T47D (cell line): ENCODE results near the gene FOXP2.

Experiments used
- DNase-seq, 2 experiments: peaks; one replicate each; pipeline versions ENCODE4 v3.0.0 to v3.0.0-alpha.2; 2011 to 2012; ENCODE audit warnings: low read depth in 1 of 2, low spot score in 1 of 2
- JUND ChIP-seq: IDR thresholded peaks from 2 replicates; pipeline ENCODE4 v1.6.1; 2012; ENCODE audit warnings: low read depth
- in situ Hi-C: cut with HindIII; loops from 2 replicates; pipeline ENCODE4 v1.10.0; 2016; ENCODE audit warnings: low sequenced_read_pairs, low pct_unique_long_range_greater_than_20kb

The FOXP2 gene

DNA sequence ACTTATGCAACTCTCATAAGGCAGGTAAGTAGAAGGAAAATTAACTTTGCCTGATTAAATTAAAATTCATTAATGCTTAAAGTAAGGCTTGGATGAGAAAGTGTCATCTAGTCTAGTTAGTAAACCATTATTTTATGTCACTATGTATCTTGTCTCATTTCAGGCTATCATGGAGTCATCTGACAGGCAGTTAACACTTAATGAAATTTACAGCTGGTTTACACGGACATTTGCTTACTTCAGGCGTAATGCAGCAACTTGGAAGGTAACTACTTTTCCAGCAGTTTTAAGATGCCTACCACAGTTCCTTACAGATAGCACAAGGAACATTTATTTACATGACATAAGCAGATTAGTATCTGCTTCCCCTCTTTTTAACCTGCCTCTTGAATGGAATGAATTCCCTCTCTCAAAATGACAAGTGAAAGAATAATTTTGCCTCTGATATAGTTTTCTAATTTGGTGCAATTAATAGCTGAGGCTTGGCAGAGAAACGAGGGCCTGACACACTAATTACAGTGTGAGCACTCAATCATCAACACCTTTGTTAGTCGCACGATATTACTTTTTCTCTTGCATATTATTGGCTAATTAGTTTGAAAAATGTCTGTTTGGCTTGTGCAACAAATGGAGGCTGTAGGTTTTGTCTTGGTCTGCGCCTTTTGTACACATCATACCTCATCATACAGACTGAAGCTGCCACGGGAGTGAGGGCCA is 245.0 kb downstream of the FOXP2 start:
- DNase-seq, result no peak
- in situ Hi-C loops, result no loop called here
- no peak for TF ChIP-seq JUND

DNA sequence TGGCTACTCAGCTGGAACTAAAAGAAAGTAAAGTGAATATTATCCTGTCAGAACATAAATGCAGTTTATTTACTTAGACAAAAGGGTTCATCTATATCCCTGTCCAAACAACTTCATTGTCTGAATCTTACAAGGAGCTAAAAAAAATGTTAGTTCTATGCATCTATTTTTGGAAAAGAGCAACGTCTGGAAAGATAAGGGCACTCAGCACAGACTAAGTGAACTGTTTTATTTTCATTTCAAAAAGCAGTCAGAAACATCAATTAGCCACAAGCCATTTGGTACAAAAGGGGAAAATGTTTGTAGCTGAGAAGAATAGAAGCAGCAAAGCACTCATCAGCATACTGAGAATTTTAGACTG is 245.5 kb downstream of the FOXP2 start:
- in situ Hi-C loops, result no loop called here
- TF ChIP-seq JUND, result no peak
- DNase-seq, result no peak

GRCh38 chr7:114660753-114661152 is 246.1 kb downstream of the FOXP2 start:
- TF ChIP-seq JUND, result no peak
- in situ Hi-C loops, result no loop called here
- no peak for DNase-seq

DNA sequence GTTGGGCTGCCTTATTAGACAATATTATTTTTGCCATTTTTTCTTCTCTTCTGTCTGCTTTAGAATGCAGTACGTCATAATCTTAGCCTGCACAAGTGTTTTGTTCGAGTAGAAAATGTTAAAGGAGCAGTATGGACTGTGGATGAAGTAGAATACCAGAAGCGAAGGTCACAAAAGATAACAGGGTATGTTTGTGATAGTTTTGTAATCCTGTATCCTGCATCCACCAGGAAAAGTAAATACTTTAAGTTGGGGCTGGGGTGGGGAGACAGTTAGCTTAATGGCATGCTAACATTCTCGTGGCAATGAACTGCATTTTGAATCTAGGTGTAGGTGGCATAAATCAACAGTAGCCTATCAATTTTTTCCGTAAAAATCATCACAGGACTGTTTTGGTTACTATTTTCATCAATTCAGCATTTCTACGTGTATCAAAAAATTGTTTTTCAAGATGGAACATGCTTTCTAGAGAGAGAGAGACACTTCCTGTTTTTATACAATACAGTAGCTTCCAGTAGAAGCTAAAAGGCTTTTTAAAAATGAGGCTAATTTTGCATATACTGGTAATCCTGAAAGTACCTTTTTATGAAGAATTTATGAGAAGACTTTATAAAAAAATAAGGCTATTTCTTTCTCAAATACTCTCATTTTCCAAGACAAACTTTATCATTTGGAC is 247.5 kb downstream of the FOXP2 start:
- no peak for TF ChIP-seq JUND
- no peak for DNase-seq
- in situ Hi-C loops, result no loop called here

DNA sequence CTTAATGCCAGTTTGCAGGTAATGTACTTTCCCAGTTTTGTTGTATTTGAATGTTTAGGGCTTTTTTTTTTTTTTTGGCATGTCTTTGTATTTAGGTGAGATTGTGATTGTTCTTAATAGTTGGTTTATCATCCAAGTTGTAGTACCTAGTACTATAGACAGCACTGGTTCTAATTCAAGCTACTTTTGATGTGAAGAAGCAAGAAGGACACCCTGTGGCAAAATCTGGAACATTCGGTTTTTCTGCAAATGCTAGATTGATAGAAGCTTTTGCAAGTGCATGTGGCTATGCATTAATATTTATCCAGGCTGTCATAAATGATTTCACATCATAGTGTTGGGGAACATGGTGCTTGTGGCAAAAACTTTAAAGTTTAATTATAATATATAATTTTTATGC is 248.9 kb downstream of the FOXP2 start:
- no peak for TF ChIP-seq JUND
- in situ Hi-C loops, result no loop called here
- peak in 1 of 2 experiments; percentile 63 for DNase-seq

GRCh38 chr7:114670676-114671075 is 256.1 kb downstream of the FOXP2 start:
- in situ Hi-C loops, result no loop called here
- DNase-seq, result no peak

GRCh38 chr7:114671563-114672123 is 257.0 kb downstream of the FOXP2 start:
- no peak for DNase-seq
- TF ChIP-seq JUND, result no peak
- in situ Hi-C loops, result no loop called here

More at GRCh38 chr7:114670676-114671075, 256.1 kb downstream of the FOXP2 start:
- TF ChIP-seq JUND, result no peak

- TF ChIP-seq JUND, result no peak
- DNase-seq, result no peak
- in situ Hi-C loops, result no loop called here
These were observed 263.5 kb downstream of the FOXP2 start for GRCh38 chr7:114678116-114678515.

GRCh38 chr7:114687238-114687637 is 272.6 kb downstream of the FOXP2 start:
- in situ Hi-C loops, result no loop called here
- DNase-seq, result no peak
- no peak for TF ChIP-seq JUND

GRCh38 chr7:114688443-114689055 is 273.9 kb downstream of the FOXP2 start:
- DNase-seq, result no peak
- in situ Hi-C loops, result no loop called here
- TF ChIP-seq JUND, result no peak

- DNase-seq, result no peak
- no peak for TF ChIP-seq JUND
- in situ Hi-C loops, result no loop called here
These were observed 274.8 kb downstream of the FOXP2 start for GRCh38 chr7:114689406-114689805.

GRCh38 chr7:114691605-114692004 is 277.0 kb downstream of the FOXP2 start:
- DNase-seq, result no peak
- TF ChIP-seq JUND, result no peak
- in situ Hi-C loops, result no loop called here

GRCh38 chr7:114695182-114695581 is 280.6 kb downstream of the FOXP2 start:
- no peak for TF ChIP-seq JUND
- no peak for DNase-seq
- in situ Hi-C loops, result no loop called here
